ENCODE measurements around the gene MATN3. TPM values are rescaled to one million over a fixed set of nuclear protein-coding genes. Genes with fewer than 3 reads are reported as not detected.

Gene MATN3
- total RNA-seq, 1 experiment from 2014 or later: 0.76 TPM

- no peaks in the 10 kb centered on the region for H3K27me3 ChIP-seq
- no peak for DNase-seq
- H3K36me3 ChIP-seq: peaks cover 5% of the 10 kb centered on the region
- H3K9me3 ChIP-seq: peaks cover 4% of the 10 kb centered on the region
- H3K4me3 ChIP-seq: no peak overlapping the region
Observed at GRCh38 chr2:20018601-20019152, 6.2 kb upstream of the MATN3 start.

- no peak for DNase-seq
- Histone ChIP-seq H3K4me3 (no peak overlapping the region), H3K27me3 (no peaks in the 10 kb centered on the region), H3K36me3 (no peaks in the 10 kb centered on the region; the same call in 1 of the 2 replicates), H3K9me3 (no peaks in the 10 kb centered on the region; the same call in 1 of the 2 replicates)
Observed at GRCh38 chr2:20016346-20016745, 3.9 kb upstream of the MATN3 start.

GRCh38 chr2:20015482-20016083 is 3.1 kb upstream of the MATN3 start:
- H3K36me3 ChIP-seq: no peaks in the 10 kb centered on the region
- no peak for DNase-seq
- no peaks in the 10 kb centered on the region for H3K27me3 ChIP-seq
- H3K9me3 ChIP-seq: no peaks in the 10 kb centered on the region; the same call in 1 of the 2 replicates
- no peak overlapping the region for H3K4me3 ChIP-seq

- no peak for DNase-seq
- H3K27me3 ChIP-seq: no peaks in the 10 kb centered on the region
- no peaks in the 10 kb centered on the region for H3K36me3 ChIP-seq
- no peaks in the 10 kb centered on the region; the same call in 1 of the 2 replicates for H3K9me3 ChIP-seq
- H3K4me3 ChIP-seq: no peak overlapping the region; the same call in 1 of the 2 replicates
Observed at GRCh38 chr2:20013126-20013849, 820 bp upstream of the MATN3 start.

- H3K4me3 ChIP-seq: no peak overlapping the region; the same call in 1 of the 2 replicates
- no peaks in the 10 kb centered on the region; the same call in 1 of the 2 replicates for H3K9me3 ChIP-seq
- H3K36me3 ChIP-seq: no peaks in the 10 kb centered on the region
- DNase-seq: no peak
- no peaks in the 10 kb centered on the region for H3K27me3 ChIP-seq
Observed at GRCh38 chr2:20012032-20012281, 511 bp downstream of the MATN3 start.

- Histone ChIP-seq H3K4me3 (no peak overlapping the region), H3K36me3 (no peaks in the 10 kb centered on the region), H3K9me3 (no peaks in the 10 kb centered on the region; the same call in 1 of the 2 replicates), H3K27me3 (no peaks in the 10 kb centered on the region)
- DNase-seq: no peak
Observed at GRCh38 chr2:20011276-20012031, 1.0 kb downstream of the MATN3 start.

GRCh38 chr2:20008703-20009102 is 3.8 kb downstream of the MATN3 start:
- DNase-seq: no peak
- H3K36me3 ChIP-seq: no peaks in the 10 kb centered on the region
- H3K27me3 ChIP-seq: no peaks in the 10 kb centered on the region
- no peaks in the 10 kb centered on the region for H3K9me3 ChIP-seq
- no peak overlapping the region for H3K4me3 ChIP-seq

- Histone ChIP-seq H3K36me3 (no peaks in the 10 kb centered on the region), H3K4me3 (no peak overlapping the region), H3K27me3 (no peaks in the 10 kb centered on the region), H3K9me3 (no peaks in the 10 kb centered on the region)
- DNase-seq: no peak
Observed at GRCh38 chr2:20005891-20006470, 6.5 kb downstream of the MATN3 start.

GRCh38 chr2:20005067-20005627 is 7.3 kb downstream of the MATN3 start:
- H3K36me3 ChIP-seq: no peaks in the 10 kb centered on the region
- H3K4me3 ChIP-seq: no peak overlapping the region
- H3K9me3 ChIP-seq: no peaks in the 10 kb centered on the region
- no peaks in the 10 kb centered on the region for H3K27me3 ChIP-seq
- no peak for DNase-seq

GRCh38 chr2:20001361-20001863 is 11.1 kb downstream of the MATN3 start:
- no peaks in the 10 kb centered on the region for H3K9me3 ChIP-seq
- no peak for DNase-seq
- no peaks in the 10 kb centered on the region for H3K27me3 ChIP-seq
- H3K4me3 ChIP-seq: no peak overlapping the region
- no peaks in the 10 kb centered on the region for H3K36me3 ChIP-seq

- Histone ChIP-seq H3K36me3 (no peaks in the 10 kb centered on the region), H3K9me3 (no peaks in the 10 kb centered on the region), H3K27me3 (0 out of 2 replicates have a peak, but pooled peaks cover 2% of the 10 kb centered on the region), H3K4me3 (no peak overlapping the region)
- DNase-seq: no peak
Observed at GRCh38 chr2:19993731-19994130, 18.7 kb downstream of the MATN3 start.

GRCh38 chr2:19991895-19992294 is 20.6 kb downstream of the MATN3 start:
- H3K4me3 ChIP-seq: no peak overlapping the region
- no peak for DNase-seq
- 0 out of 2 replicates have a peak, but pooled peaks cover 2% of the 10 kb centered on the region for H3K27me3 ChIP-seq
- peaks cover 10% of the 10 kb centered on the region for H3K36me3 ChIP-seq
- no peaks in the 10 kb centered on the region for H3K9me3 ChIP-seq

GRCh38 chr2:19990416-19990728 is 22.1 kb downstream of the MATN3 start:
- Histone ChIP-seq H3K9me3 (no peaks in the 10 kb centered on the region), H3K4me3 (peak overlapping the region; percentile 87), H3K36me3 (peaks cover 18% of the 10 kb centered on the region), H3K27me3 (0 out of 2 replicates have a peak, but pooled peaks cover 2% of the 10 kb centered on the region)
- no peak for DNase-seq

GRCh38 chr2:19989667-19990415 is 22.6 kb downstream of the MATN3 start, which contains the start of gene WDR35:
Gene WDR35 (minus strand): TSS chr2:19990105. CDS start chr2:19990015, 90 bp downstream.
- H3K9me3 ChIP-seq: no peaks in the 10 kb centered on the region
- DNase-seq: peak; percentile 92
- peaks cover 18% of the 10 kb centered on the region for H3K36me3 ChIP-seq
- H3K27me3 ChIP-seq: 0 out of 2 replicates have a peak, but pooled peaks cover 2% of the 10 kb centered on the region
- peak within 1 kb of the TSS; percentile 87 for H3K4me3 ChIP-seq

- peaks cover 22% of the 10 kb centered on the region for H3K36me3 ChIP-seq
- peak overlapping the region; percentile 87 for H3K4me3 ChIP-seq
- no peaks in the 10 kb centered on the region for H3K9me3 ChIP-seq
- DNase-seq: no peak
- H3K27me3 ChIP-seq: 0 out of 2 replicates have a peak, but pooled peaks cover 2% of the 10 kb centered on the region
Observed at GRCh38 chr2:19989342-19989666, 23.2 kb downstream of the MATN3 start.

GRCh38 chr2:19988600-19988999 is 23.9 kb downstream of the MATN3 start:
- no peak for DNase-seq
- H3K9me3 ChIP-seq: no peaks in the 10 kb centered on the region
- 0 out of 2 replicates have a peak, but pooled peaks cover 2% of the 10 kb centered on the region for H3K27me3 ChIP-seq
- peak overlapping the region; percentile 87 for H3K4me3 ChIP-seq
- H3K36me3 ChIP-seq: peaks cover 23% of the 10 kb centered on the region
